B cell (primary cell): ENCODE measurements around the gene PGS1. TPM values are rescaled to one million over a fixed set of nuclear protein-coding genes. Genes with fewer than 3 reads are reported as not detected.
A peak's percentile ranks its signal among the peaks of the same experiment; 100 is the strongest.

Experiments
- ATAC-seq: fragments of 200-7000 bp; cut with Tn5 transposase; one replicate; pipeline ENCODE4 v1.10.0; 2021; ENCODE audit warnings: low read depth, mild to moderate bottlenecking, moderate number of reproducible peaks, moderate library complexity
- CTCF ChIA-PET: fragments of 350-600 bp; sonication (Branson Sonifier 250); formaldehyde crosslinking; loops from one replicate; lab custom pipeline; 2021; ENCODE audit warnings: antibody characterized with exemption, inconsistent platforms; lab: Charles Lee
- POLR2A ChIA-PET: fragments of 350-600 bp; sonication (Branson Sonifier 250); formaldehyde crosslinking; loops from one replicate; lab custom pipeline; 2021; ENCODE audit warnings: antibody characterized with exemption; lab: Charles Lee
- DNase-seq: peaks from one replicate; pipeline ENCODE4 v3.0.0; 2013
- H2AFZ ChIP-seq: 2 replicates; pipeline ENCODE4 v1.6.1; 2012; ENCODE audit warnings: mild to moderate bottlenecking, low read depth, low read length; ENCODE audit not compliant: insufficient read depth, poor library complexity, severe bottlenecking
- H3K27ac ChIP-seq, 2 donors: 1 replicate in 1 of 2; 2 replicates in 1 of 2; pipeline ENCODE4 v1.5.1; 2012 to 2013; ENCODE audit warnings: low read length in 2 of 2, mild to moderate bottlenecking in 2 of 2, moderate library complexity in 1 of 2
- H3K27me3 ChIP-seq, 4 experiments: fragments of 200-600 bp in 1 of 4; sonication (generic) in 1 of 4; replicated peaks in 1 of 4; 1 replicate in 2 of 4; 2 replicates in 2 of 4; pipeline versions ENCODE4 v1.6.1 to v1.7.0; 2013 to 2016; ENCODE audit warnings: low read length in 3 of 4, mild to moderate bottlenecking in 2 of 4, mixed read lengths in 1 of 4, moderate library complexity in 1 of 4; ENCODE audit not compliant: insufficient read depth in 4 of 4, control insufficient read depth in 3 of 4; ENCODE audit errors: control extremely low read depth in 1 of 4
- H3K36me3 ChIP-seq, 2 experiments: replicated peaks in 1 of 2; 1 replicate in 1 of 2; 2 replicates in 1 of 2; pipeline versions ENCODE4 v1.6.1 to v1.7.1; 2013; ENCODE audit warnings: low read length in 1 of 2; ENCODE audit not compliant: insufficient read depth in 2 of 2, control insufficient read depth in 1 of 2; ENCODE audit errors: control extremely low read depth in 1 of 2, extremely low read depth in 1 of 2
- H3K4me1 ChIP-seq, 2 donors: fragments of 200-600 bp in 1 of 2; sonication (generic) in 1 of 2; 1 replicate in 1 of 2; 2 replicates in 1 of 2; pipeline versions ENCODE4 v1.5.1 to v1.6.1; 2013 to 2017; ENCODE audit warnings: low read length in 2 of 2; ENCODE audit not compliant: control insufficient read depth in 2 of 2, insufficient read depth in 2 of 2
- H3K4me2 ChIP-seq: replicated peaks from 2 replicates; pipeline ENCODE3; 2012; ENCODE audit warnings: mild to moderate bottlenecking, low read depth, low read length; ENCODE audit not compliant: poor library complexity, severe bottlenecking
- H3K4me3 ChIP-seq, 5 experiments: fragments of 200-600 bp in 1 of 5; sonication (generic) in 1 of 5; 1 replicate in 3 of 5; 2 replicates in 2 of 5; pipeline versions ENCODE4 v1.5.1 to v1.7.0; 2011 to 2016; ENCODE audit warnings: low read length in 4 of 5, mild to moderate bottlenecking in 4 of 5, low read depth in 2 of 5, control low read depth in 1 of 5, moderate library complexity in 1 of 5; ENCODE audit not compliant: insufficient read depth in 1 of 5; ENCODE audit errors: control extremely low read depth in 1 of 5, extremely low read depth in 1 of 5
- H3K79me2 ChIP-seq: fragments of 200-600 bp; sonication (generic); one replicate; pipeline ENCODE4 v1.6.0; 2016; ENCODE audit warnings: low read length; ENCODE audit not compliant: control insufficient read depth, insufficient read depth
- H3K9ac ChIP-seq: fragments of 200-600 bp; sonication (generic); 2 replicates; pipeline ENCODE4 v1.6.1; 2017; ENCODE audit warnings: mild to moderate bottlenecking, low read length, moderate library complexity
- H3K9me3 ChIP-seq, 3 donors: one replicate each; pipeline versions ENCODE4 v1.6.1 to v1.7.1; 2013; ENCODE audit warnings: low read length in 2 of 3; ENCODE audit not compliant: control insufficient read depth in 2 of 3, insufficient read depth in 1 of 3; ENCODE audit errors: control extremely low read depth in 1 of 3
- H4K20me1 ChIP-seq: 2 replicates; pipeline ENCODE4 v1.6.0; 2012; ENCODE audit warnings: mild to moderate bottlenecking, low read length; ENCODE audit not compliant: insufficient read depth, control insufficient read depth, poor library complexity, severe bottlenecking
- H3K27ac Mint-ChIP-seq: one replicate; pipeline ENCODE4 v1.8.0; 2021; ENCODE audit warnings: mixed read lengths
- H3K27me3 Mint-ChIP-seq: one replicate; pipeline ENCODE4 v1.8.0; 2021; ENCODE audit warnings: mixed read lengths
- H3K4me1 Mint-ChIP-seq: one replicate; pipeline ENCODE4 v1.8.0; 2021; ENCODE audit warnings: mixed read lengths
- H3K4me3 Mint-ChIP-seq: one replicate; pipeline ENCODE4 v1.8.0; 2021; ENCODE audit warnings: mixed read lengths
- H3K9me3 Mint-ChIP-seq: one replicate; pipeline ENCODE4 v1.8.0; 2022; ENCODE audit warnings: mixed read lengths; ENCODE audit not compliant: insufficient read depth
- EZH2 ChIP-seq: IDR thresholded peaks from 2 replicates; pipeline ENCODE4 v1.6.1; 2012; ENCODE audit warnings: borderline replicate concordance, low read depth, mild to moderate bottlenecking, moderate library complexity, low read length; ENCODE audit not compliant: insufficient read depth, poor library complexity, severe bottlenecking
- whole genome bisulfite sequencing: methylation state at CpG from one replicate; pipeline ENCODE4 v1.1.5; 2013; ENCODE audit warnings: missing lambda C conversion rate; ENCODE audit not compliant: insufficient coverage; 5-methylcytosine and 5-hydroxymethylcytosine counted together
- intact Hi-C: fragments of 100-400 bp; cut with micrococcal nuclease; formaldehyde crosslinking; loops from one replicate; pipeline ENCODE4 v1.10.0; 2022
- polyA plus RNA-seq: library from polyadenylated mRNA; depleted of rRNA; stranded (reverse); fragments of >200 nt; gene quantifications from 2 replicates; pipeline ENCODE4 v1.2.3, GENCODE V29; 2012
- total RNA-seq, 2 donors: library from RNA; stranded (reverse); fragments of 120-200 nt in 1 of 2; gene quantifications; 1 replicate in 1 of 2; 2 replicates in 1 of 2; pipeline versions ENCODE4 v1.2.3 to v1.2.4, GENCODE V29; 2013 to 2022
- TF ChIP-seq, protein P1 (sequence below): fragments of 200-600 bp; IDR thresholded peaks from one replicate; pipeline ENCODE4 v1.8.0; 2022; ENCODE audit warnings: antibody characterized with exemption, mild to moderate bottlenecking

Gene PGS1
- total and polyA plus RNA-seq, 2 donors (not counting 1 experiment from before 2014, with no cell fraction given): 85.1 to 88.3 TPM

DNA sequence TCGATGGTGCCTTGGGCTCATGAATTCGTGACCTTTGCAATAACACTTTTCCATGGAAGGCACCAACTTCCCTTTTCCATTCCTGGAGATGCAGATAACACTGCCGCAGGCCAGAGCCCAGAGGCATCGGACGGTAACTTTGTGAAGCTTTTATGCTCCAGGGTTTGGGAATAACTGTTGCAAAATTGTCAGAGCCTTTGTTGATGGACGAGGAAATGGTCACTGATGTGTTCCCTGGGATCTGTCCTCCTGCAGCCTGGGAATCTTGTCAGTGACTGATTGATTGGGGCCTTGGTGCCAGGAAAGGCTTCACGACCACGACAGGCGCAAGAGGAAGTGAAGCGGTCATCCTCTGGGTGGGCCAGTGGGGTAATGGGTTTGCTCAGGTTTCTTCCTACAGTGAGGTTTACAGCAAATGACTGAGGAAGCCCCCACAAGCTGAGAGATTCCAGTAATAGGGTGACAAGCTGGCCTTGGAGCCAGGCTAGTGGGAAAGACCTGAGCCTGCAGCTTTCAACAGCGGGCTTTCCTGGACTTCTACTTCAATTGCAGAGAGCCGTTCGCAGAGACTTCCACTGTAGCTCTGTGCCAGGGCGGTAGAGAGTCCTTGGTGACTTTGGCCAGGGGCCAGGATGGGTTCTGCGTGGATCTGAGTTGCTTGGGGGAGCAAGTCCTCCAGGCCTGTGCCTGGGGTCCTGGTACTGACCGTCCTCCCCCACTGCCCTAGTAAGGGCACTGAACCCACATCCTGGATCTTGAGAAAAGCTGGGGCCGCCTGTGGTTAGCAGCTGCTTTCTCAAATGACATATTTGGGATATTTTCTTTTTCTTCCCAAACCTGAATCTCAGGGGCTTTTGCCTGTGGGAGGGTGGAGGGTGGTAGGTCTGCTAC, 37.6 kb downstream of the PGS1 start:
- no peaks in the 10 kb centered on the region for H3K27me3 ChIP-seq
- H3K4me3 Mint-ChIP-seq: no peak overlapping the region
- ChIA-PET POLR2A (no interaction called here), CTCF (interaction anchor here (1.0 to 2.1 kb wide), 2 partner anchors 55 to 331 kb away, joined by 4 to 8 read pairs; no protein-coding TSS in a partner anchor)
- TF ChIP-seq, protein P1, sequence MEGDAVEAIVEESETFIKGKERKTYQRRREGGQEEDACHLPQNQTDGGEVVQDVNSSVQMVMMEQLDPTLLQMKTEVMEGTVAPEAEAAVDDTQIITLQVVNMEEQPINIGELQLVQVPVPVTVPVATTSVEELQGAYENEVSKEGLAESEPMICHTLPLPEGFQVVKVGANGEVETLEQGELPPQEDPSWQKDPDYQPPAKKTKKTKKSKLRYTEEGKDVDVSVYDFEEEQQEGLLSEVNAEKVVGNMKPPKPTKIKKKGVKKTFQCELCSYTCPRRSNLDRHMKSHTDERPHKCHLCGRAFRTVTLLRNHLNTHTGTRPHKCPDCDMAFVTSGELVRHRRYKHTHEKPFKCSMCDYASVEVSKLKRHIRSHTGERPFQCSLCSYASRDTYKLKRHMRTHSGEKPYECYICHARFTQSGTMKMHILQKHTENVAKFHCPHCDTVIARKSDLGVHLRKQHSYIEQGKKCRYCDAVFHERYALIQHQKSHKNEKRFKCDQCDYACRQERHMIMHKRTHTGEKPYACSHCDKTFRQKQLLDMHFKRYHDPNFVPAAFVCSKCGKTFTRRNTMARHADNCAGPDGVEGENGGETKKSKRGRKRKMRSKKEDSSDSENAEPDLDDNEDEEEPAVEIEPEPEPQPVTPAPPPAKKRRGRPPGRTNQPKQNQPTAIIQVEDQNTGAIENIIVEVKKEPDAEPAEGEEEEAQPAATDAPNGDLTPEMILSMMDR: no peak
- TF ChIP-seq EZH2: no peak
- H3K27ac Mint-ChIP-seq: no peak overlapping the region
- H3K36me3 ChIP-seq: peaks cover 0 to 64% of the 10 kb centered on the region in 2 experiments
- no peak overlapping the region for H3K9ac ChIP-seq
- 86% methylated on average over 15 of the region's 17 CpGs for WGBS
- H3K4me1 ChIP-seq: peaks cover 0 to 6% of the 10 kb centered on the region in 2 donors
- H4K20me1 ChIP-seq: peaks cover 62% of the 10 kb centered on the region
- no peak overlapping the region for H3K27ac ChIP-seq
- no peaks in the 10 kb centered on the region for H3K9me3 Mint-ChIP-seq
- peak overlapping the region in 1 of 5 experiments; percentile 53 for H3K4me3 ChIP-seq
- no peak overlapping the region for H3K4me2 ChIP-seq
- H2AFZ ChIP-seq: no peak overlapping the region
- intact Hi-C loops: loop anchor here (5.0 kb wide), 1 partner anchor 34 kb away; no protein-coding TSS in a partner anchor
- H3K27me3 Mint-ChIP-seq: no peaks in the 10 kb centered on the region
- no peaks in the 10 kb centered on the region for H3K9me3 ChIP-seq
- DNase-seq (no peak), ATAC-seq (no peak)
- peaks cover 22% of the 10 kb centered on the region for H3K79me2 ChIP-seq
- H3K4me1 Mint-ChIP-seq: peaks cover 21% of the 10 kb centered on the region
